BE2C (cell line): Measurements from ENCODE around the gene G0S2.

Source experiments
- DNase-seq: peaks from one replicate; pipeline ENCODE4 v3.0.0-alpha.2; 2020
- H3K27me3 ChIP-seq: fragments of 250-450 bp; sonication (Bioruptor Pico); 2 replicates; pipeline ENCODE4 v1.5.1; 2020; ENCODE audit warnings: mild to moderate bottlenecking
- H3K36me3 ChIP-seq: fragments of 250-450 bp; sonication (Bioruptor Pico); 2 replicates; pipeline ENCODE4 v1.5.1; 2020; ENCODE audit warnings: mild to moderate bottlenecking
- H3K4me1 ChIP-seq: fragments of 250-450 bp; sonication (Bioruptor Pico); 2 replicates; pipeline ENCODE4 v1.5.1; 2020
- H3K4me3 ChIP-seq: 2 replicates; pipeline ENCODE4 v1.5.1; 2011; ENCODE audit warnings: low read depth, low read length
- H3K9me3 ChIP-seq: fragments of 250-450 bp; sonication (Bioruptor Pico); 2 replicates; pipeline ENCODE4 v1.5.1; 2020
- CTCF ChIP-seq: IDR thresholded peaks from 2 replicates; pipeline ENCODE4 v1.5.1; 2012; ENCODE audit warnings: mild to moderate bottlenecking, low read depth, low read length

The G0S2 gene

GRCh38 chr1:209657918-209658317 lies 17.3 kb upstream of the G0S2 start:
- Histone ChIP-seq H3K4me1 (no peaks in the 10 kb centered on the region), H3K9me3 (no peaks in the 10 kb centered on the region), H3K4me3 (no peak overlapping the region), H3K27me3 (no peaks in the 10 kb centered on the region), H3K36me3 (no peaks in the 10 kb centered on the region)
- no peak for DNase-seq
- TF ChIP-seq CTCF, result no peak

- no peak overlapping the region for H3K4me3 ChIP-seq
- no peaks in the 10 kb centered on the region for H3K4me1 ChIP-seq
- H3K27me3 ChIP-seq, result no peaks in the 10 kb centered on the region
- no peaks in the 10 kb centered on the region for H3K9me3 ChIP-seq
- no peaks in the 10 kb centered on the region for H3K36me3 ChIP-seq
- no peak; the same call in 1 of the 2 replicates for TF ChIP-seq CTCF
- no peak for DNase-seq
Observed at GRCh38 chr1:209659909-209660308, 15.3 kb upstream of the G0S2 start.

GRCh38 chr1:209661071-209661470 lies 14.1 kb upstream of the G0S2 start:
- Histone ChIP-seq H3K4me3 (no peak overlapping the region), H3K4me1 (no peaks in the 10 kb centered on the region), H3K27me3 (no peaks in the 10 kb centered on the region), H3K36me3 (no peaks in the 10 kb centered on the region), H3K9me3 (no peaks in the 10 kb centered on the region)
- no peak for DNase-seq
- no peak for TF ChIP-seq CTCF

GRCh38 chr1:209662879-209663327 lies 12.3 kb upstream of the G0S2 start:
- H3K27me3 ChIP-seq, result no peaks in the 10 kb centered on the region
- H3K4me1 ChIP-seq, result no peaks in the 10 kb centered on the region
- H3K4me3 ChIP-seq, result no peak overlapping the region
- TF ChIP-seq CTCF, result no peak
- DNase-seq, result no peak
- no peaks in the 10 kb centered on the region for H3K36me3 ChIP-seq
- H3K9me3 ChIP-seq, result no peaks in the 10 kb centered on the region

GRCh38 chr1:209667103-209667502 lies 8.1 kb upstream of the G0S2 start:
- Histone ChIP-seq H3K27me3 (peaks cover 34% of the 10 kb centered on the region), H3K36me3 (no peaks in the 10 kb centered on the region), H3K4me3 (no peak overlapping the region), H3K4me1 (no peaks in the 10 kb centered on the region), H3K9me3 (no peaks in the 10 kb centered on the region)
- DNase-seq, result no peak
- TF ChIP-seq CTCF, result no peak

GRCh38 chr1:209667708-209668107 lies 7.5 kb upstream of the G0S2 start:
- Histone ChIP-seq H3K9me3 (no peaks in the 10 kb centered on the region), H3K27me3 (peaks cover 34% of the 10 kb centered on the region), H3K4me1 (no peaks in the 10 kb centered on the region), H3K4me3 (no peak overlapping the region), H3K36me3 (no peaks in the 10 kb centered on the region)
- no peak for TF ChIP-seq CTCF
- DNase-seq, result no peak
